Mucosa of descending colon (tissue), 3 donors: ENCODE results near the gene RXRA. TPM values are rescaled to one million over a fixed set of nuclear protein-coding genes. Genes with fewer than 3 reads are reported as not detected.

Source experiments
- ATAC-seq: fragments of 200-7000 bp; cut with Tn5 transposase; one replicate; pipeline ENCODE4 v1.9.1; 2020; ENCODE audit warnings: mild to moderate bottlenecking, moderate library complexity
- DNase-seq, 3 donors: peaks; one replicate each; pipeline ENCODE4 v3.0.0-alpha.2; 2020
- H3K36me3 ChIP-seq: fragments of 200-600 bp; one replicate; pipeline ENCODE4 v1.8.0; 2021; ENCODE audit warnings: low read depth, mild to moderate bottlenecking
- H3K4me1 ChIP-seq: fragments of 200-600 bp; one replicate; pipeline ENCODE4 v1.8.0; 2021; ENCODE audit warnings: low read depth, mild to moderate bottlenecking
- H3K4me3 ChIP-seq: fragments of 200-600 bp; one replicate; pipeline ENCODE4 v1.8.0; 2021; ENCODE audit warnings: mild to moderate bottlenecking
- H3K9me3 ChIP-seq: fragments of 200-600 bp; one replicate; pipeline ENCODE4 v1.8.0; 2021; ENCODE audit warnings: mild to moderate bottlenecking
- intact Hi-C, 2 donors: fragments of 100-400 bp; cut with DNase I in 1 of 2; cut with micrococcal nuclease in 1 of 2; formaldehyde crosslinking; loops; one replicate each; pipeline versions ENCODE4 v1.11.0 to v1.11.1; 2022; cut with DNase I, micrococcal nuclease
- total RNA-seq, 3 donors: library from RNA; stranded (reverse); fragmentation: NEBNext Ultra II Directional in 2 of 3; extraction: Animal tissue kit (Norgen Biotek cat#: 25700) in 2 of 3; gene quantifications; one replicate each; pipeline versions ENCODE4 v1.2.1 to v1.2.4, GENCODE V29; 2021 to 2023
- TF ChIP-seq, protein P1 (sequence below): fragments of 200-600 bp; IDR thresholded peaks from one replicate; pipeline ENCODE4 v1.8.0; 2022; ENCODE audit warnings: antibody characterized with exemption, mild to moderate bottlenecking
- donor health status: DM: no; HTN: no; CAD: no; lungs with moderate emphysema.
- donor health status: DM: no; HTN: no; CAD: no.
- donor health status: DM: no; HTN: yes; CAD: no.

The RXRA gene
- total RNA-seq, 3 donors from 2014 or later = 75.2 to 101 (median 85.3) TPM

DNA sequence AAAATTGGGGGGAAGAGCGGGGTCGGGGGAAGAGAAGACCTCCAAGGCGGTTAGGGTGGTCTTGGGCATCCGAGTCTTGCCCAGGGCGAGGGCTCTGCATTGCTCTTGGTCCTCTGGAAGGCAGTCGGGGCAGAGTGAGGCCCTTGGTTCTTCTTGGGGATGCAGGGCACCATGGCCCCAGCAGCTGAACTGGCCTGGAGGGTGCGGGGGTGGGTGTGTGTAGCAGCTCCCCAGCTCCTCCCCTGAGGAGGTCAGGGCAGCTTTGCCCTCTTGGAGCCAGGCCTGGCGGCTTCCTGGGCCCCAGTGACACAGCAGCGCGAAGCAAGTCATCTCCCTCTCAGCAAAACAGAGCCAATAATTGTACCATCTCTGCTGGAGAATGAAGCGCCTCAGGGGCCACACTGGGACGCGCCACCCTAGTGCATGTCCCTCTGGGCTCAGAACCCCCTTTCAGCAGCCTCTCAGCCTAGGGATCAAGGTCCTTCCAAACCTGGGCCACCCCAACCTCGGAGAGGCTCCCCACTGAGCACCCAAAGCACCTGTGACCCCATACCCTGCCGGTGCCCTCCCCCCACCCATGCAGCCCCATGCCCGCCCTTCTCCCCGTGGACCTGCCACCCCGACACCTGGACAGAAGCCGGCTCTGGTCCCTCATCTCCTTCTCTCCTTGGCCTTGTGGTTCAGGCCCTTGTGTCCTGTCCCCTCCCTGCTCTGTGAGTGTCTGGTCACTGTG is 10.4 kb upstream of the RXRA start:
- TF ChIP-seq, protein P1, sequence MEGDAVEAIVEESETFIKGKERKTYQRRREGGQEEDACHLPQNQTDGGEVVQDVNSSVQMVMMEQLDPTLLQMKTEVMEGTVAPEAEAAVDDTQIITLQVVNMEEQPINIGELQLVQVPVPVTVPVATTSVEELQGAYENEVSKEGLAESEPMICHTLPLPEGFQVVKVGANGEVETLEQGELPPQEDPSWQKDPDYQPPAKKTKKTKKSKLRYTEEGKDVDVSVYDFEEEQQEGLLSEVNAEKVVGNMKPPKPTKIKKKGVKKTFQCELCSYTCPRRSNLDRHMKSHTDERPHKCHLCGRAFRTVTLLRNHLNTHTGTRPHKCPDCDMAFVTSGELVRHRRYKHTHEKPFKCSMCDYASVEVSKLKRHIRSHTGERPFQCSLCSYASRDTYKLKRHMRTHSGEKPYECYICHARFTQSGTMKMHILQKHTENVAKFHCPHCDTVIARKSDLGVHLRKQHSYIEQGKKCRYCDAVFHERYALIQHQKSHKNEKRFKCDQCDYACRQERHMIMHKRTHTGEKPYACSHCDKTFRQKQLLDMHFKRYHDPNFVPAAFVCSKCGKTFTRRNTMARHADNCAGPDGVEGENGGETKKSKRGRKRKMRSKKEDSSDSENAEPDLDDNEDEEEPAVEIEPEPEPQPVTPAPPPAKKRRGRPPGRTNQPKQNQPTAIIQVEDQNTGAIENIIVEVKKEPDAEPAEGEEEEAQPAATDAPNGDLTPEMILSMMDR = no peak
- ATAC-seq = no peak

DNA sequence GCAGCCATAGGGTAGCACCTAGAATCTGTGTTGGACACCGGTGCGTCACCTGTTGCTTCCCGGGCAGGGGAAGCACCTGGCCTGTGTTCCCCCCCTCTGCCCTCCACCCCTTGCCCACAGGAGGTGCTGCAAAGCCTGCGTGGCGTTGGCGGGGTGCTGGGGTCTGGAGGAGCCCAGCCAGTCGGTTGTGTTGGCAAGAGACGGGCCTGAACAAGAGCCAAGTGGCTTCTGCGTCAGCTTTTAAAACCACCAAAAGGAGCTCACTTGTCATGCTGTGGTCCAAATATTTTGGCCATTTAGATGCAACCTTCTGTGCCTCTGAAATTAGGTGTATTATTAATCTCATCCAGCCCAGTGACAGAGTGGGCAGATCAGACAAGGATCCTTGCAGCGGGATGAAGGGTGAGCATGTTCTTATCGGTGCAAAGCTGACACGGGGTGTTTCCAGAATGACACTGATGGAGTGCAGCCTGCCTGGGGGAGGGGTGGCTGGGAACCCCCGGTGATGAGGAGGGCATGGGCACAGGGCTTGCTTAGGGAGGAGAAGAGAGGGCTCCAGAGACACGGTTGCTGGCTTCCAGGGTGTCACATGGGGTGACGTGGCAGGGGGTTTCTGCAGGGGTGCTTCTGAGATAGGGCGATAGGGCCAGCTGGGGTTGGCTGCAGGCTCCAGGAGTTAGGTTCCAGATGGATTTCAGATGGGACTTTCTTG is 9.7 kb upstream of the RXRA start:
- intact Hi-C loops = no loop called here
- ATAC-seq = no peak
- DNase-seq = peak; percentile 32 to 52 (median 33)
- TF ChIP-seq, protein P1 = no peak
- H3K4me1 ChIP-seq = peaks cover 4% of the 10 kb centered on the region
- no peak overlapping the region for H3K4me3 ChIP-seq
- H3K36me3 ChIP-seq = no peaks in the 10 kb centered on the region
- H3K9me3 ChIP-seq = no peaks in the 10 kb centered on the region

More for the DNA sequence above, 10.4 kb upstream of the RXRA start:
- intact Hi-C loops = no loop called here
- Histone ChIP-seq H3K4me3 (no peak overlapping the region), H3K36me3 (no peaks in the 10 kb centered on the region), H3K4me1 (no peaks in the 10 kb centered on the region), H3K9me3 (no peaks in the 10 kb centered on the region)
- DNase-seq = peak in 1 of 3 donors; percentile 41

DNA sequence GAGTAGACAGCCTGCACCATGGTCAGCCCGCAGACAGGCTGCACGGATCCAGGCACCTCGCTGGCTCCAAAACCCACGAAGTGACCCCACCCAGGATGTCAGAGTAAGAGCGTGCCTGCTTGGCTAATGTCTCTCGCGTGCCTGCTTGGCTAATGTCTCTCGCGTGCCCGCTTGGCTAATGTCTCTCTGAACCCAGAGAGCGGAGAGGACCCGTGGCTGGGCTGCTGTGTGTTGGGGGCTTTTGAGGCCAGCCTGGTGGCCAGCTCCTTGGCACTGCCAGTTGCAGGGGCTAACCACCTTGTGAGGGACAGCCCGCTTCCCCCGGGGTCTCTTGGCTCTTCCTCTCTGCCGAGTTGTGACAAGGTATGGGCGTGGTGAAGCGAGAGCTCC is 8.9 kb upstream of the RXRA start:
- no peak overlapping the region for H3K4me3 ChIP-seq
- peak in 2 of 3 donors; percentile 26 to 39 for DNase-seq
- intact Hi-C loops = no loop called here
- TF ChIP-seq, protein P1 = no peak
- H3K4me1 ChIP-seq = peaks cover 5% of the 10 kb centered on the region
- ATAC-seq = no peak
- H3K9me3 ChIP-seq = no peaks in the 10 kb centered on the region
- no peaks in the 10 kb centered on the region for H3K36me3 ChIP-seq

DNA sequence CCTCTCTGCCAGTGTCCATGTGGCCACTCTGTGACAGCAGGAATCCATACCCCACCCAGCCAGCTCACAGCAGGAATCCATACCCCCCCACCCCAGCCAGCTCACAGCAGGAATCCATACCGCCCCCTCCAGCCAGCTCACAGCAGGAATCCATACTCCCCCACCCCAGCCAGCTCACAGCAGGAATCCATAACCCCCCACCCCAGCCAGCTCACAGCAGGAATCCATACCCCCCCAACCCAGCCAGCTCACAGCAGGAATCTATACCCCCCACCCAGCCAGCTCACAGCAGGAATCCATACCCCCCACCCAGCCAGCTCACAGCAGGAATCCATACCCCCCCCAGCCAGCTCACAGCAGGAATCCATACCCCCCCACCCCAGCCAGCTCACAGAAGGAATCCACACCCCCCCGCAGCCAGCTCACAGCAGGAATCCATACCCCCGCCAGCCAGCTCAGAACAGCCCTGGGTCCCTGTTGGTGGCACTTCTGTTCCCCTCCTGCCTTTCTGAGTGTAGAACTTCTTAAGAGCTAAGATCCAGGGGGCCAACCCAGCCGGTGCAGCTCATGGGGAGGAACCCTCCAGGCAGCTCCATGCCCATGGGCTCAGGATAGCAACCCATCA is 8.4 kb upstream of the RXRA start:
- no peak for ATAC-seq
- no peaks in the 10 kb centered on the region for H3K9me3 ChIP-seq

DNA sequence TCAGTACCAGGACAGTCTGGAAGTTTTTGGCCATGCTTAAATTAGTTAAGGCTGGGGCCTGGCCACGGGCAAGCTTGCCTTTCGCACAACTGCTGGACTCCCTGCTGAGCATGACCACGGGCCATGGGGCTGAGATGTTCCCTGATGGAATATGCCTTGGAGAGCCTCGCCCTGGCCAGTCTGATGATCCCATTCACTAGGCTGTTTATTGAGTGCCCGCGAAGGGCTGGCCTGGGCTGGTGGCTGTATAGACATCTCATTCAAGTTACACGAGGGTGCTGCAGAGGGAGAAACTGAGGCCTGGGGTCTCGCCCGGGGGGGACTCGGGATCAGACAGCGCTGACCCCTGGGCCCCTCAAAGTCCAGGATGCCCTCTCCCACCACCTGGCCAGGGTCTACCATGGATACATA is 7.8 kb upstream of the RXRA start:
- no peak for ATAC-seq
- Histone ChIP-seq H3K36me3 (no peaks in the 10 kb centered on the region), H3K9me3 (no peaks in the 10 kb centered on the region), H3K4me1 (peaks cover 5% of the 10 kb centered on the region), H3K4me3 (no peak overlapping the region)
- DNase-seq = peak in 1 of 3 donors; percentile 23
- intact Hi-C loops = no loop called here
- TF ChIP-seq, protein P1 = no peak

More for the DNA sequence above, 8.4 kb upstream of the RXRA start:
- intact Hi-C loops = no loop called here
- DNase-seq = peak in 1 of 3 donors; percentile 23
- TF ChIP-seq, protein P1 = no peak
- Histone ChIP-seq H3K36me3 (no peaks in the 10 kb centered on the region), H3K4me1 (peaks cover 5% of the 10 kb centered on the region), H3K4me3 (no peak overlapping the region)
